ENCODE measurements around the gene FBN1. TPM values are rescaled to one million over a fixed set of nuclear protein-coding genes. Genes with fewer than 3 reads are reported as not detected.

The FBN1 gene
- total RNA-seq, 1 experiment from 2014 or later: 0.43 TPM

DNA sequence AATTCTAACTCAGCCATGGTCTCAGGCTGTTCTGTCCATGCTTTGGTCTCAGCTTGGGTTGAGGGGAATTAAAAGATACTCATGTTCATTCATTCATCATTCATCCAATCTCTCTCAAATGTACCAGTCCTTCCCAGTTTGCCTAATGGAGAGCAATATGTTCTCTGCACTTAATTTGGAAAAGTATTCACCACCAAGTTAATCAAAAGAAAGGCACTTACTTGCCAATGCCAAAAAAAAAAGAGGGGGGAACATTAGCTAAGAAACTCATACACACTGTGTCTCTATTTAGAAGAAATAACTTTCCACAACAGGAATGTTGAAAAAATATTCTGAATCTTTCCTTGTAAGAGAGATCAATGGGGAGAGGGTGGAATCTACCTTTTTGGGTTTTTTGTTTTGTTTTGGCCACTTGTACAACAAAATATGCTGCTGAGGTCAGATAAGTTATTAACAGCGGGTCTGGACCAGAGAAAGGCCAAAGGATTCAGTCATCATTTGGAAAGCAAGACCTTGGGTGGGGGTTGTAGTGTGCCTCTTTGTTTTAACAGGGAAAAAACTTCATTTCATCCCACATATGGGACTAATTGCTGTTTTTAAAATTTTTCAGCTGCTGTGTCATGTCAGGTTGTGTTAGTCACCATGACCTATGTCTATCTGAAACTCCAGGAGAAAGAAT, 152.3 kb downstream of the FBN1 start:
- Mint-ChIP-seq H3K4me3 (ENCODE audit: unreplicated experiment) (no peak overlapping the region), H3K36me3 (ENCODE audit: insufficient read depth, unreplicated experiment) (no peaks in the 10 kb centered on the region), H3K9me3 (ENCODE audit: unreplicated experiment) (no peaks in the 10 kb centered on the region), H3K27ac (ENCODE audit: unreplicated experiment) (no peak overlapping the region), H3K27me3 (ENCODE audit: insufficient read depth, unreplicated experiment) (peaks cover 10% of the 10 kb centered on the region), H3K4me1 (ENCODE audit: low read depth, unreplicated experiment) (no peaks in the 10 kb centered on the region)
- H3K36me3 ChIP-seq (ENCODE audit: control insufficient read depth, insufficient read depth, low read length): no peaks in the 10 kb centered on the region
- no peaks in the 10 kb centered on the region for H3K4me1 ChIP-seq
- no peaks in the 10 kb centered on the region for H3K27me3 ChIP-seq (replicated peaks; ENCODE audit: control insufficient read depth, insufficient read depth, low read length)
- intact Hi-C loops (cut with micrococcal nuclease; ENCODE audit: unreplicated experiment): no loop called here
- no TSS peak for BruUV-seq (replicated peaks)
- TF ChIP-seq, protein P1, sequence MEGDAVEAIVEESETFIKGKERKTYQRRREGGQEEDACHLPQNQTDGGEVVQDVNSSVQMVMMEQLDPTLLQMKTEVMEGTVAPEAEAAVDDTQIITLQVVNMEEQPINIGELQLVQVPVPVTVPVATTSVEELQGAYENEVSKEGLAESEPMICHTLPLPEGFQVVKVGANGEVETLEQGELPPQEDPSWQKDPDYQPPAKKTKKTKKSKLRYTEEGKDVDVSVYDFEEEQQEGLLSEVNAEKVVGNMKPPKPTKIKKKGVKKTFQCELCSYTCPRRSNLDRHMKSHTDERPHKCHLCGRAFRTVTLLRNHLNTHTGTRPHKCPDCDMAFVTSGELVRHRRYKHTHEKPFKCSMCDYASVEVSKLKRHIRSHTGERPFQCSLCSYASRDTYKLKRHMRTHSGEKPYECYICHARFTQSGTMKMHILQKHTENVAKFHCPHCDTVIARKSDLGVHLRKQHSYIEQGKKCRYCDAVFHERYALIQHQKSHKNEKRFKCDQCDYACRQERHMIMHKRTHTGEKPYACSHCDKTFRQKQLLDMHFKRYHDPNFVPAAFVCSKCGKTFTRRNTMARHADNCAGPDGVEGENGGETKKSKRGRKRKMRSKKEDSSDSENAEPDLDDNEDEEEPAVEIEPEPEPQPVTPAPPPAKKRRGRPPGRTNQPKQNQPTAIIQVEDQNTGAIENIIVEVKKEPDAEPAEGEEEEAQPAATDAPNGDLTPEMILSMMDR (IDR thresholded peaks at IDR 0.05; ENCODE audit: insufficient read depth in 1 of 2, low read depth in 1 of 2, low read length in 1 of 2, severe bottlenecking in 1 of 2, unreplicated experiment in 1 of 2): no peak
- no peak for DNase-seq
- ChIA-PET POLR2A (no interaction called here), CTCF (no interaction called here)
- H3K9me3 ChIP-seq: no peaks in the 10 kb centered on the region
- H3K4me3 ChIP-seq (ENCODE audit: low read depth, low read length): no peak overlapping the region

DNA sequence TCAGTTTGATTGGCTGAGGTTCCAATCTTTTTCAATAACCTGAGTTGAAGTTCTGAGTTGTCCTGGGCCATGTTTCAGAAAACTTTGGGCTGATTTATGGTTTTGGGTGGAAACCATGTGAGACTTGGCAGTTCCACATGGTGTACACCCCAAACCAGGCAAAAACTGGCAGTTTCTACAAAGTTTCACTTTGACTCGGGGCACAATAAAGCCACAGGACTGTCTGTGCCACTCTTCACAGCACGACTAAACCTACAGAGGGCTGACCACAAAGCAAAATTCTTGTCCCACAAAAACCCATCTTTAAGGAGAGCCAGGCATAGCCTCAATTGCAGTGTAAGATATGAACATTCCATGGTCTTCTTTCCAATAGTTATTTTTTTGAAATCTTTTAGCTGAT, 159.3 kb downstream of the FBN1 start:
- no peak for DNase-seq
- Histone ChIP-seq H3K27me3 (replicated peaks; ENCODE audit: control insufficient read depth, insufficient read depth, low read length) (no peaks in the 10 kb centered on the region), H3K36me3 (ENCODE audit: control insufficient read depth, insufficient read depth, low read length) (no peaks in the 10 kb centered on the region), H3K9me3 (no peaks in the 10 kb centered on the region), H3K4me3 (ENCODE audit: low read depth, low read length) (no peak overlapping the region), H3K4me1 (no peaks in the 10 kb centered on the region)
- no peak overlapping the region for H3K4me3 Mint-ChIP-seq (ENCODE audit: unreplicated experiment)
- CTCF ChIA-PET: no interaction called here
- TF ChIP-seq, protein P1 (IDR thresholded peaks at IDR 0.05; ENCODE audit: insufficient read depth in 1 of 2, low read depth in 1 of 2, low read length in 1 of 2, severe bottlenecking in 1 of 2, unreplicated experiment in 1 of 2): no peak
- H3K9me3 Mint-ChIP-seq (ENCODE audit: unreplicated experiment): no peaks in the 10 kb centered on the region
- H3K27ac Mint-ChIP-seq (ENCODE audit: unreplicated experiment): no peak overlapping the region
- peaks cover 9% of the 10 kb centered on the region for H3K27me3 Mint-ChIP-seq (ENCODE audit: insufficient read depth, unreplicated experiment)
- intact Hi-C loops (cut with micrococcal nuclease; ENCODE audit: unreplicated experiment): no loop called here
- POLR2A ChIA-PET: no interaction called here
- no peaks in the 10 kb centered on the region for H3K4me1 Mint-ChIP-seq (ENCODE audit: low read depth, unreplicated experiment)
- BruUV-seq (replicated peaks): no TSS peak
- no peaks in the 10 kb centered on the region for H3K36me3 Mint-ChIP-seq (ENCODE audit: insufficient read depth, unreplicated experiment)

DNA sequence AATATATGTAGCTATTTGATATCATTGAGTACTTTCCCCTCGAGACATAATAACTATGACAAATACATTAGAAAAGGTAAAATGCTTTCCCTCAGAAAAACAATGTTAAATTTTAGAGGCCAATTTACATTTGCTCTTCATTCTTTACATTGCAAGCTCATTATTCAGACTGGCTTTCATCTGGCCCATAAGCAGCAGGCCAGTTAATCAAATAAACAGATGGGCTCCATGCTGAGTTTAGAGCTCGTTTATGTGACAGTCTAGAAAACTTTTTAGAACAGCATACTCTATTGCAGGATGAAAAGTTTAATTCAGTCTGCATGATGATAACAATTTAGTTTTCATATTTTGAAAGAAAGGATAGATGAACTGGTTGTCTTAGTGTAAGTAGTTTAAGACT, 163.7 kb downstream of the FBN1 start:
- intact Hi-C loops (cut with micrococcal nuclease; ENCODE audit: unreplicated experiment): no loop called here
- no peaks in the 10 kb centered on the region for H3K9me3 ChIP-seq
- no peak overlapping the region for H3K27ac Mint-ChIP-seq (ENCODE audit: unreplicated experiment)

More for the DNA sequence above, 163.7 kb downstream of the FBN1 start:
- no peaks in the 10 kb centered on the region for H3K36me3 ChIP-seq (ENCODE audit: control insufficient read depth, insufficient read depth, low read length)
- TF ChIP-seq, protein P1 (IDR thresholded peaks at IDR 0.05; ENCODE audit: insufficient read depth in 1 of 2, low read depth in 1 of 2, low read length in 1 of 2, severe bottlenecking in 1 of 2, unreplicated experiment in 1 of 2): no peak
- Mint-ChIP-seq H3K4me3 (ENCODE audit: unreplicated experiment) (no peak overlapping the region), H3K4me1 (ENCODE audit: low read depth, unreplicated experiment) (no peaks in the 10 kb centered on the region), H3K36me3 (ENCODE audit: insufficient read depth, unreplicated experiment) (no peaks in the 10 kb centered on the region), H3K27me3 (ENCODE audit: insufficient read depth, unreplicated experiment) (peaks cover 3% of the 10 kb centered on the region), H3K9me3 (ENCODE audit: unreplicated experiment) (no peaks in the 10 kb centered on the region)
- POLR2A ChIA-PET: no interaction called here
- H3K4me1 ChIP-seq: no peaks in the 10 kb centered on the region
- H3K27me3 ChIP-seq (replicated peaks; ENCODE audit: control insufficient read depth, insufficient read depth, low read length): no peaks in the 10 kb centered on the region
- no peak overlapping the region for H3K4me3 ChIP-seq (ENCODE audit: low read depth, low read length)
- DNase-seq: no peak
- CTCF ChIA-PET: no interaction called here
- BruUV-seq (replicated peaks): no TSS peak
